Measurements from ENCODE around the gene TRIM66. TPM values are rescaled to one million over a fixed set of nuclear protein-coding genes. Genes with fewer than 3 reads are reported as not detected.
A peak's percentile ranks its signal among the peaks of the same experiment; 100 is the strongest.

Gene TRIM66
- total and polyA plus RNA-seq, 2 of the 8 experiments (the other 6 are each of a cell fraction or from before 2014, with no cell fraction given), result 3.1 to 3.5 TPM

DNA sequence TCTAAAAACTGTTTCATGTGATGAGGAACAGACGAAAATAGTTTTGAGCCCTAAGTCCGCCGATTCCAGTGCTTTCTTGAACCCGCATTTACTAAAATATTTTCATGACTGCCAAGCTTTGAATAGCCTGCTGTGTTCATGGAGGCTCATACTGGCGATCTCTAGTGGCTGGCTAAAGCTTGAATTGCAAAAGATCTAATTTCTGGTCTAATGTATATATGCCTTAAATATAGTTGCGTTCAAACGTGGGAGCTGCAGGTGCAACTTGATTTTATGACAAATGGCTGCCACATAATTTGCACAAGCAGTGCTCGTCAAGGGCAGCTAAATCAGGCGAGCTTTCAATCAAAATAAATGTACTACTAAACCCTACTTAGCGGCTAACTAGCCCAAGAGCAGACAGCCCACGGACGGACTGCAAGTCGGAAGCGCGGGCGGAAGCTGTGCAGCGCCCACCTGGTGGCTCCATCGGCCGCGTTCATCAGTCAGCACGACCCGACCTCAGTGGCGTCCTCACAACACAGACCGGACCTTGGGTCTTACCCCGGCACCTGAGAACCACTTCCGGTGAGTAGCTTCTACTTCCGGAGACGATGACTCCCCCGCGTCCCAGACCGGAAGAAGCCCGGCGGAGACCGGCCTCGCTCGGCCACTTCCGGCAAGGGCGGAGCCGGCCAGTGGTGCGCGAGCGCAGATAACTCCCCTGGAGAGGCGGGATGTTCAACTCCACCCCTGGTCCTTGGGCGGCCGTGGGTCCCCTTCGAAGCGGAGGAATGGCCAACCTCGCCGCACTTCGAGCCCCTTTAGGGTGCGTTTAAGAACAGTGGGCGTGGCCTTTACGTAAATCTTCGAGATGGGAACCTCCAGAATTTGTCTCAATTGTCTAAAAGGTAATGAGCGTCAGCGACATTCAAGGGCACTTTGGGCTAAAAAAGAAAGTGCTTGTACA is 6.2 kb upstream of the TRIM66 start (continued):
- TF ChIP-seq RFX5 (IDR thresholded peaks at IDR 0.05; ENCODE audit: borderline replicate concordance, low read depth, low read length) (no peak), RBBP5 (IDR thresholded peaks at IDR 0.05; ENCODE audit: borderline replicate concordance, low read depth, low read length) (peak; percentile 47; the same call in 1 of the 2 replicates), ATF3 (IDR thresholded peaks at IDR 0.05; ENCODE audit: insufficient read depth, low read depth, low read length) (no peak), SP2 (IDR thresholded peaks at IDR 0.05; ENCODE audit: low read length) (no peak), SIN3A (conservative IDR thresholded peaks at IDR 0.05 in 1 of 2, IDR thresholded peaks at IDR 0.05 in 1 of 2; ENCODE audit: low read depth in 1 of 2, low read length in 2 of 2) (peak in 1 of 2 experiments; percentile 90; a peak in 2 of 4 replicates), PHF8 (conservative IDR thresholded peaks at IDR 0.05; ENCODE audit: low read depth, low read length) (peak; percentile 46; the same call in 1 of the 2 replicates), ZNF274 (IDR thresholded peaks at IDR 0.05; ENCODE audit: borderline replicate concordance, extremely low read depth, low read length) (no peak)
- TF ChIP-seq, protein P1, sequence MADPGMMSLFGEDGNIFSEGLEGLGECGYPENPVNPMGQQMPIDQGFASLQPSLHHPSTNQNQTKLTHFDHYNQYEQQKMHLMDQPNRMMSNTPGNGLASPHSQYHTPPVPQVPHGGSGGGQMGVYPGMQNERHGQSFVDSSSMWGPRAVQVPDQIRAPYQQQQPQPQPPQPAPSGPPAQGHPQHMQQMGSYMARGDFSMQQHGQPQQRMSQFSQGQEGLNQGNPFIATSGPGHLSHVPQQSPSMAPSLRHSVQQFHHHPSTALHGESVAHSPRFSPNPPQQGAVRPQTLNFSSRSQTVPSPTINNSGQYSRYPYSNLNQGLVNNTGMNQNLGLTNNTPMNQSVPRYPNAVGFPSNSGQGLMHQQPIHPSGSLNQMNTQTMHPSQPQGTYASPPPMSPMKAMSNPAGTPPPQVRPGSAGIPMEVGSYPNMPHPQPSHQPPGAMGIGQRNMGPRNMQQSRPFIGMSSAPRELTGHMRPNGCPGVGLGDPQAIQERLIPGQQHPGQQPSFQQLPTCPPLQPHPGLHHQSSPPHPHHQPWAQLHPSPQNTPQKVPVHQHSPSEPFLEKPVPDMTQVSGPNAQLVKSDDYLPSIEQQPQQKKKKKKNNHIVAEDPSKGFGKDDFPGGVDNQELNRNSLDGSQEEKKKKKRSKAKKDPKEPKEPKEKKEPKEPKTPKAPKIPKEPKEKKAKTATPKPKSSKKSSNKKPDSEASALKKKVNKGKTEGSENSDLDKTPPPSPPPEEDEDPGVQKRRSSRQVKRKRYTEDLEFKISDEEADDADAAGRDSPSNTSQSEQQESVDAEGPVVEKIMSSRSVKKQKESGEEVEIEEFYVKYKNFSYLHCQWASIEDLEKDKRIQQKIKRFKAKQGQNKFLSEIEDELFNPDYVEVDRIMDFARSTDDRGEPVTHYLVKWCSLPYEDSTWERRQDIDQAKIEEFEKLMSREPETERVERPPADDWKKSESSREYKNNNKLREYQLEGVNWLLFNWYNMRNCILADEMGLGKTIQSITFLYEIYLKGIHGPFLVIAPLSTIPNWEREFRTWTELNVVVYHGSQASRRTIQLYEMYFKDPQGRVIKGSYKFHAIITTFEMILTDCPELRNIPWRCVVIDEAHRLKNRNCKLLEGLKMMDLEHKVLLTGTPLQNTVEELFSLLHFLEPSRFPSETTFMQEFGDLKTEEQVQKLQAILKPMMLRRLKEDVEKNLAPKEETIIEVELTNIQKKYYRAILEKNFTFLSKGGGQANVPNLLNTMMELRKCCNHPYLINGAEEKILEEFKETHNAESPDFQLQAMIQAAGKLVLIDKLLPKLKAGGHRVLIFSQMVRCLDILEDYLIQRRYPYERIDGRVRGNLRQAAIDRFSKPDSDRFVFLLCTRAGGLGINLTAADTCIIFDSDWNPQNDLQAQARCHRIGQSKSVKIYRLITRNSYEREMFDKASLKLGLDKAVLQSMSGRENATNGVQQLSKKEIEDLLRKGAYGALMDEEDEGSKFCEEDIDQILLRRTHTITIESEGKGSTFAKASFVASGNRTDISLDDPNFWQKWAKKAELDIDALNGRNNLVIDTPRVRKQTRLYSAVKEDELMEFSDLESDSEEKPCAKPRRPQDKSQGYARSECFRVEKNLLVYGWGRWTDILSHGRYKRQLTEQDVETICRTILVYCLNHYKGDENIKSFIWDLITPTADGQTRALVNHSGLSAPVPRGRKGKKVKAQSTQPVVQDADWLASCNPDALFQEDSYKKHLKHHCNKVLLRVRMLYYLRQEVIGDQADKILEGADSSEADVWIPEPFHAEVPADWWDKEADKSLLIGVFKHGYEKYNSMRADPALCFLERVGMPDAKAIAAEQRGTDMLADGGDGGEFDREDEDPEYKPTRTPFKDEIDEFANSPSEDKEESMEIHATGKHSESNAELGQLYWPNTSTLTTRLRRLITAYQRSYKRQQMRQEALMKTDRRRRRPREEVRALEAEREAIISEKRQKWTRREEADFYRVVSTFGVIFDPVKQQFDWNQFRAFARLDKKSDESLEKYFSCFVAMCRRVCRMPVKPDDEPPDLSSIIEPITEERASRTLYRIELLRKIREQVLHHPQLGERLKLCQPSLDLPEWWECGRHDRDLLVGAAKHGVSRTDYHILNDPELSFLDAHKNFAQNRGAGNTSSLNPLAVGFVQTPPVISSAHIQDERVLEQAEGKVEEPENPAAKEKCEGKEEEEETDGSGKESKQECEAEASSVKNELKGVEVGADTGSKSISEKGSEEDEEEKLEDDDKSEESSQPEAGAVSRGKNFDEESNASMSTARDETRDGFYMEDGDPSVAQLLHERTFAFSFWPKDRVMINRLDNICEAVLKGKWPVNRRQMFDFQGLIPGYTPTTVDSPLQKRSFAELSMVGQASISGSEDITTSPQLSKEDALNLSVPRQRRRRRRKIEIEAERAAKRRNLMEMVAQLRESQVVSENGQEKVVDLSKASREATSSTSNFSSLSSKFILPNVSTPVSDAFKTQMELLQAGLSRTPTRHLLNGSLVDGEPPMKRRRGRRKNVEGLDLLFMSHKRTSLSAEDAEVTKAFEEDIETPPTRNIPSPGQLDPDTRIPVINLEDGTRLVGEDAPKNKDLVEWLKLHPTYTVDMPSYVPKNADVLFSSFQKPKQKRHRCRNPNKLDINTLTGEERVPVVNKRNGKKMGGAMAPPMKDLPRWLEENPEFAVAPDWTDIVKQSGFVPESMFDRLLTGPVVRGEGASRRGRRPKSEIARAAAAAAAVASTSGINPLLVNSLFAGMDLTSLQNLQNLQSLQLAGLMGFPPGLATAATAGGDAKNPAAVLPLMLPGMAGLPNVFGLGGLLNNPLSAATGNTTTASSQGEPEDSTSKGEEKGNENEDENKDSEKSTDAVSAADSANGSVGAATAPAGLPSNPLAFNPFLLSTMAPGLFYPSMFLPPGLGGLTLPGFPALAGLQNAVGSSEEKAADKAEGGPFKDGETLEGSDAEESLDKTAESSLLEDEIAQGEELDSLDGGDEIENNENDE (IDR thresholded peaks at IDR 0.05; ENCODE audit: insufficient replicate concordance, low read length), result peak; percentile 55
